Stimulated activated CD4-positive, alpha-beta T cell treated with anti-CD3 and anti-CD28 coated beads, Interleukin-15, amount 100 ng/mL, for 1 hour (primary cell): ENCODE data around the gene MAN2B2.

Experiments used
- DNase-seq, 2 donors: peaks; one replicate each; pipeline ENCODE4 v3.0.0-alpha.2; 2020; ENCODE audit warnings: low read depth in 1 of 2, low spot score in 1 of 2

Gene MAN2B2

DNA sequence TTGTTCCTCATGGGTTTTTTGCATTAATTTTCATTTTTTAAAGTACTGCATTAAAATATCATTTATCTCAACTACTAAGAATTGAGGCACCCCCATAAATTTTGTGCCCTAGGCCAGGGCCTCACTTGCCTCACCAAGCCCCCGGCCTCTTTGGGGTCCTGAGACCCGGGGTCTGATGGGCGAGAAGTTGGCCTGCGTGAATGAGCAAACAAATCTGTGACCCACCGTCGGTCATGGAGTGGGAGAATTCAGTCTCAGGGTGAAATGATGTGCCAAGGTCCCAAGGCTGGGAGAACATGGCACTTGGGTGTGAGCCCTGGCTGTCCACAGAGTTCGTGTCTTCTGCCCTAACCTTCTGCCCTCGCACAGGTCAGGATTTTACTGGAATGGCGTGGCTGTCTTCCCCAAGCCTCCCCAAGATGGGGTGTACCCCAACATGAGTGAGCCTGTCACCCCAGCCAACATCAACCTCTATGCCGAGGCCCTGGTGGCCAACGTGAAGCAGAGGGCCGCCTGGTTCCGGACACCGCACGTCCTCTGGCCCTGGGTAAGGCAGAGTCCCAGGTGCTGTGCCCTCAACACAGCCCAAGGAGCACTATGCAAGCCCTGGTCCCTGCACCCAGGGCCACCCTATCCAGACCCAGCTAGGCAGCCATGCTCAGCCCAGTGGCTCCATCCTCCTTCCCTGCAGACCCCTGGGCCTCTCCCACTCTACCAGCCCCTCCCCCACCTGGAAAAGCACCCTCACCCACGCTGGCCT lies 18.0 kb downstream of the MAN2B2 start:
- DNase-seq: no peak

DNA sequence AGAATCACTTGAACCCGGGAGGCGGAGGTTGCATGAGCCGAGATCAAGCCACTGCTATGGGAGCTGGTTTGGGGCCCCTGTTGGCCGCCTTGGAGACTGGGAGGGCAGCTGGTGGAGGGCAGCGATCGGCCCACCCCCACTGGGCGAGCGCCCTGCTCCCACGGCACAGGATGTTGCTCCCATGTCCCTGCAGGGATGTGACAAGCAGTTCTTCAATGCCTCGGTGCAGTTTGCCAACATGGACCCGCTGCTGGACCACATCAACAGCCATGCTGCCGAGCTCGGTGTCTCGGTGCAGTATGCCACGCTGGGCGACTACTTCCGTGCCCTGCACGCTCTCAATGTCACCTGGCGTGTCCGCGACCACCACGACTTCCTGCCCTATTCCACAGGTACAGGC lies 19.4 kb downstream of the MAN2B2 start:
- DNase-seq: no peak

DNA sequence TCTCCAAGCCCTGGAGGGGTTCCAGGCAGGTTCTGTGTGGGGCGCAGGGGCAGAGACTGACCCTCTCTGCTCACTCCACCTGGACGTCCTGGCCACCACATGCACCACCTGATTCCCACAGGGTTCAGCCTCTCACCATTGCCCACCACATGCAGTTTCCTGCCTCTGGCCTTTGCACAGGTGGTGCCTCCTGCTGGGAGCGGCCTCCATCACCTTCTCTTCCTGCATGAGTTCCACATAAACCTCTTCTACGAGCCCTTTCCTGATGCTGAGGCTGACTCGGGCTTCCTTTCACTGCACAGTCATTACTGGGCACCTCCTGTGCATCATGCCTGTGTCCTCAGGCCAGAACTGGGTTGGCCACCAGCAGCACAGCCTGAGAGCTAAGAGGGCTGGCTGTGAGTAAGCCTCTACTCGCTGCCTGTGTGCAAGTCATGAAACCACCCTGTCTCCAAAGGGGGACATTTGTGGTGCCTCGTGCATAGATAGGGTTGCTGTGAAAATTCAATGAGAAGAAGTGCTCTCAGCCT lies 19.9 kb downstream of the MAN2B2 start:
- no peak for DNase-seq

DNA sequence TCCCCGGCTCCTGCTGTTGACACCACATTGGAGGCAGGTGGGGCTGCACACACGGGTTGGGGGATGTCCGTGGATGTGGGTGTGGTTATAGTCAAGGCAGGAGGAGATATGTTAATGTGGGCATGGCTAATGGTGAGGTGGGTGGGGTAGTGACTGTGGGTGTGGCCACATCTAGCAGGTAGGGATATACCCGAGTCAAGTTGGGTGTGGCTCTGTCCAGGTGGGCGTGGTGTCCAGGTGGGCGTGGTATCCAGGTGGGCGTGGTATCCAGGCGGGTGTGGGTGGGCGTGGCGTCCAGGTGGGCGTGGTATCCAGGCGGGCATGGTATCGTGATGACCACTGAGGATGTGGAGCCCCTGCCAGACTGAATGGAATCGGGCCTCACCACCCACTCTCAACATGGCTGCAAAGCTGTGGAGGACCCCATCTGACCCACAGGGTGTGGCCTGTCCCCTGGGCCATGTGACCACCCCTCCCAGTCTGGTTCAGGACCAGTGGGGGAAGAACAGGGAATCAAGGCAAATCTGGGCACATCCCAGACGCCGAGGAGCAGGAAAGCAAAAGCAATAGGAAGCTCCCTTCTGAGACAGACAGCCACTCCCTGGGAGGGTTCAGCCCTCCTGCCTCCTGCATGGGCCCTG lies 21.0 kb downstream of the MAN2B2 start:
- no peak for DNase-seq

DNA sequence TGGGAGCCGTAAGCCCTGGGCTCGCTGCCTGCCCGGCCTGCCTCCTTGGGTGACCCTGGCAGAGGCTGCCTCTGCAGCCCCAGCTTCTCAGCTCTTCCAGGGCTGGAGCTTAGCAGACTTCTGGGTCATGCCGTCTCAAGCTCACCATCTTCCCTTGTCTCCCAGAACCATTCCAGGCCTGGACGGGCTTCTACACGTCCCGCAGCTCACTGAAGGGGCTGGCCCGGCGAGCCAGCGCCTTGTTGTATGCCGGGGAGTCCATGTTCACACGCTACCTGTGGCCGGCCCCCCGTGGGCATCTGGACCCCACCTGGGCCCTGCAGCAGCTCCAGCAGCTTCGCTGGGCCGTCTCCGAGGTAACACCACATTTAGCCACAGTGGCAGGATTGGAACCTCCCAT lies 22.0 kb downstream of the MAN2B2 start:
- DNase-seq: no peak

DNA sequence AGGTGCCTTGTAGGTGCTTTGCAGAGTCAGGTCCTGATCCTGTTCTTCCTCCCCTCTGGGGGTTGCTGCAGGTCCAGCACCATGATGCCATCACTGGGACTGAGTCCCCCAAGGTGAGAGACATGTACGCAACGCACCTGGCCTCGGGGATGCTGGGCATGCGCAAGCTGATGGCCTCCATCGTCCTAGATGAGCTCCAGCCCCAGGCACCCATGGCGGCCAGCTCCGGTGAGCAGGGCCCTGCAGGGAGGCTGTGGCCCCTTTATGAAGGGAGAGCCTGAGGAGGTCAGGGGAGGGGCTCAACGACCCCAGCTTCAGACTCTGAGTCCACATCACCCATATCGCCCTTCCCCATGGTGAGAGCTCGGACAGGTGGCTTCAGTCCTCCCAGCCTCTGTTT lies 23.1 kb downstream of the MAN2B2 start:
- no peak for DNase-seq

DNA sequence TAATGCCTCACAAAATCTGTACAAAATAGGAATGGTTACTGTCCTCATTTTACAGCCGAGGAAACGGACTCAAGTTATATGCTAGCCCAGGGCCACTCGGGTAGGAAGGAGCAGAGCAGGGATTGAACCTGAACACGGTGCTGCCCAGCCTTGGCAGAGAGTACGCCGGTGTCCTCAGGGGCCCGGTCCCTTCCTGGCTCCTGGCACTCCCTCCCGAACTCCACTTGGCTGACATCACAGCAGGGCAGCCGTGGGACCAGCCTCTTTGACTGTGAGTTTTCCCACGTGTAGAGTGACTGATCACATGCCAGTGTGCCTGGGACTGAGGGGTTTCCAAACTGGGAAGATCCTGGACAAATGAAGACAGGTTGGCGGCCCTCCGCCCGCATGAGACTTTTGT lies 23.7 kb downstream of the MAN2B2 start:
- no peak for DNase-seq

DNA sequence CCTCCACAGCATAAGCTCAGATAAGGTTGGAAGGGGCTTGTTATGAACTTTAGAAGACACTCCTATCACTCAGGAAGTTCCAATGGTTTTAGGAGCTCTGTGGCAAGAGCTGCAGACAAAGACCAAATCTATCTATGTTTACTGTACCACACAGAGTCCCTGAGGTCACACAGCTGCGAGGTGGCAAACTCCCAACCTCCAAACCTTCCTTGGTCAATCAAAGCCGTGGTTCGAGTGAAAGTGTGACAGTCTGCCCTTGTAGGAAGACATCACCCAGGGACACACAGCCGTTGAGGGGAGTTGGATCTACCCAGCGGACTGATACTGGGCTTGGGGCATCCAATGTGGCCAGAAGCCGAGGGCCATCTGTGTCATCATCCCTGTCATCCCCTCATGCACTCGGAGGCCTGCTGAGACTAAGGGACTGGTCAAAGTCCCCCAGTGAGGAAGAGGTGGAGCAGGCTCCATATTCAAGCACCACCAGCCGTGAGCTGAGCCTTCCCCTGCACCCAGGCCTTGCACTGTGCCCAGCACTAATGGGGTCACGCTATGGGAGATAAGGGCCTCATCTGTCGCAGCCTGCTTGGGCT lies 26.8 kb downstream of the MAN2B2 start:
- no peak for DNase-seq

DNA sequence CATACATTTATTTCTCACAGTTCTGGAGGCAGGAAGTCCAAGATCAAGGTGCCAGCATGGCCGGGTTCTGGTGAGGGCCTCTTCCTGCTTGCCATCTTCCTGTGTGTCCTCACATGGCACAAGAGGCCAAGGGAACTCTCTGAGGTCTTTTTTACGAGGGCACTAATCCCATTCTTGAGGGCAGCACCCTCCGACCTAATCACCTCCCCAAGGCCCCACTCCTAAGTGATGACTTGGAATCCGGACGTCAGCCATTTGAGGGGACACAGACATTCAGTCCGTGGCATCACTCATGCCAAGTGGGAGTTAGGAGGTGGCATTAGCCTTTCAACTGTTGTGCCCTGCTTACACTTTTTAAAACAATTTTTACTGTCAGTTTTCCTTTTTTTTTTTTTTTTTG lies 27.3 kb downstream of the MAN2B2 start:
- DNase-seq: no peak

DNA sequence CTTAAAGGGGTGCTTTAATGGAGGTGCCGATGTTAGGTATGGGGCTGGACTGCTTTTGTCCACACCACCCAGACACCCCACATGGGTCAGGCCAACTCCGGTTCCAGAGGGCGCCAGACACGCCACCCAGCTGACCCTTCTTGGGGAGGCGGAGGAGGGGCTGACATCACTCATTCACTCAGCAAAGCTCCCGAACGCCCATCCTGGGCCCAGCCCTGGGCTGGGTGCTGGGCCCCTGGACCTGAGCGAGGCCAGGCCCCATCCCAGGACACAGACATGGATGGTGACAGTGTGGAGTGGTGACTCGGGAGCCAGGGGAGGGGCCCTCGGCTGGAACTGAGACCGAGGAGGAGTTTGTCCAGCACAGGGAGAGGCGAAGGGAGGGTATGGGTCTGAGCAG lies 28.1 kb downstream of the MAN2B2 start:
- DNase-seq: no peak

DNA sequence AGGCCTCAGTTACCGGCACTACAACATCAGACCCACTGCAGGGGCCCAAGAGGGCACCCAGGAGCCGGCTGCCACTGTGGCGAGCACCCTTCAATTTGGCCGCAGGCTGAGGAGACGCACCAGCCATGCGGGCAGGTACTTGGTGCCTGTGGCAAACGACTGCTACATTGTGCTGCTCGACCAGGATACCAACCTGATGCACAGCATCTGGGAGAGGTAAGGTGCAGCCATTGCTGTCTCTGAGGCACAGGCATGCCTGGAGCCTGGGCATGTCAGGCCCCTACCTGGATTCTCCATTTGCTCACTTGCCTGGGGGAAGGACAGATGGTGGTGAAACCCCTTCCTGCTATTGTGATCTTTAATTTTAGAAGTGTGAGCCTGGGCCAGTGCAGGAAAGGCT lies 30.1 kb downstream of the MAN2B2 start:
- DNase-seq: no peak

DNA sequence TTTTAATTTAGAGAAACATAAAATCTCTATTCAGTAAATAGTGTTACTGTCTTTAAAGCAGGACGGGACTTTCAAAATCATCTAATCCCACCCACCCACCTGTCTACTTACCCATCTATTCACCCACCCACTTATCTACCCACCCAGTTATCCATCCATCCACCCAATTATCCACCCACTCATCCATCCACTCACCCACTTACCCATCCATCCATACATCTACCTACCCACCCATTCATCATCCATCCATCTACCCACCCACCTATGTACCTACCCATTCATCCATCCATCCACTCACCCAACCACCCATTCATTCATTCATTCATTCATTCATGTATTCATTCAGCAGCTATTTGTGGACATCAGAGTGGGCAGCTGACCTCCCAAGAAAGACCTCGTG lies 30.6 kb downstream of the MAN2B2 start:
- no peak for DNase-seq

DNA sequence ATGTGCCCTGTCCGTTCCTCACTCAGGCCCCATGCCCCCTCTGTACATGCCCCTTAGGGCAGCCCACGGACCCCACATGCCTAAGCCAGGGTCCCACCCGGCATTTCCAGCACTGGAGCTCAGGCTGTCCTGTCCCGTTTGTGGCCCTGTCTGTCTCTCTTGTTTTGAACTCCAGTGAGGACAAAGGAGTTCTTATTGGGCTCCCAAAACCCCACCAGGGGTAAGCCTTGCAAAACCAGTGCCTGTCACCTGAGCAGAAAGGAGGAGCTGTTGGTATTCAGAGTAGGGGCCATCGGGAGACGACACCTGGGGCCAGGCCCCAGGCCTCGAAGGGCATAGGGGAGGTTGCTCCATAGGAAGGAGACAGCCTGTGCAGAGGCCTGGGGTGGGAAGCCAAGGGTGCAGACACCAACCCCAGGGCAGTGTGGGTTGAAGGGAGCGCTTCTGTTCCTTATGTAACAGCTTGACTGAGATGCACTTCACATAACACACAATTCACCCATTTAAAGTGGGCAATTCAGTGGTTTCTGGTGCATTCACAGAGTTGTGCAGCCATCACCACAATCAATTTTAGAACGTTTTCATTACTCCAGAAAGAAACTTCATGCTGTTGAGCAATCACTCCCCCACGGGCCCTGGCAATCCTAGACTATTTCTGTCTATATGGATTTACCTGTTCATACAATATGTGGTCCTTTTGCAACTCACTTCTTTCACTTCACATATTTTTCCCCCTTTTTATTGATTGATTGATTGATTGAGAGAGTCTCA lies 31.7 kb downstream of the MAN2B2 start:
- no peak for DNase-seq

DNA sequence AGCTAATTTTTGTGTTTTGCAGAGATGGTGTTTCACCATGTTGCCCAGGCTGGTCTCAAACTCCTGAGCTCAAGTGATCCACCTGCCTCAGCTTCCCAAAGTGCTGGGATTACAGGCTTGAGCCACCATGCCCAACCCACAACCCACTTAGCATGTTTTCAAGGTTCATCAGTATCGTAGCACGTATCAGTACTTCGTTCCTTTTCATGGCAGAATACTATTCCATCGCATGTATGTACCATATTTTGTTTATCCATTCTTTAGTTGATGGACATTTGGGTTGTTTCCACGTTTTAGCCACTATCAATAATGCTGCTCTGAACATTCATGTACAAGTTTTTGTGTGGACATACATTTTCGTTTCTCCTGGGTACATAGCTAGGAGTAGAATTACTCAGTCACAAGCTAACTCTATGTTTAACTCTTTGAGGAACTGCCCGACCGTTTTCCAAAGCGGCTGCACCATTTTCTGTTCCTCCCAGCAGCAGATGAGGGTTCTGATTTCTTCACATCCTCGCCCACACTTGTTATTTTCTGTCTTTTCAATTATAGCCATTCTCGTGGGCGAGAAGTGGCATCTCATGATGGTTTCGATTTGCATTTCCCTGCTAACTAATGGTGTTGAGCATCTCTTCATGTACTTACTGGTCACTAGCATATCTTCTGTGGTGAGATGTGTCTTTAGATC lies 32.5 kb downstream of the MAN2B2 start:
- no peak for DNase-seq

DNA sequence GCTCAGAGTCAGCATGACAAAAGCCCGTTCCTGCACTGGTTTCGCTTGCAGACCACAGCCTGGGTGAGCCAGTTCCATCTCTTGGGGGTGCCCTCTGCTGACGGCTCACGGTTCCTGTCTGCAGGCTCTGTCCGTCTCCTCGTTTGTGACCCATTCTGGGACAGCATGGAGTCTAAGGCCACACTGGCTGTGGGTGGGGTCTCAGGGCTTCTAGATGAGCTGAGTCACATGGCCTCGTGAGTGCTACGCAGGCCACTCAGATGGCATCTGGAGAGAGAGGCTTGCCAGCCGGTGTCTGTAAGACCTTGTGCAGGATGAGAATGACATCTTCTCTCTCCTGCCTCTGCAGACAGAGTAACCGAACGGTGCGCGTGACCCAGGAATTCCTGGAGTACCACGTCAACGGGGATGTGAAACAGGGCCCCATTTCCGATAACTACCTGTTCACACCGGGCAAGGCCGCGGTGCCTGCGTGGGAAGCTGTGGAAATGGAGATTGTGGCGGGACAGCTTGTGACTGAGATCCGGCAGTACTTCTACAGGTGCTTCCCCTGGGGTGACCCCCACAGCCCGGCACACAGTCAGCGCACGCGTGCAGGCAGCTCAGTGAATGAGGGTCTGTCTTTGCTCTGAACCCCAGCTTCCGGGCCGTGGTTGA lies 33.9 kb downstream of the MAN2B2 start:
- no peak for DNase-seq

DNA sequence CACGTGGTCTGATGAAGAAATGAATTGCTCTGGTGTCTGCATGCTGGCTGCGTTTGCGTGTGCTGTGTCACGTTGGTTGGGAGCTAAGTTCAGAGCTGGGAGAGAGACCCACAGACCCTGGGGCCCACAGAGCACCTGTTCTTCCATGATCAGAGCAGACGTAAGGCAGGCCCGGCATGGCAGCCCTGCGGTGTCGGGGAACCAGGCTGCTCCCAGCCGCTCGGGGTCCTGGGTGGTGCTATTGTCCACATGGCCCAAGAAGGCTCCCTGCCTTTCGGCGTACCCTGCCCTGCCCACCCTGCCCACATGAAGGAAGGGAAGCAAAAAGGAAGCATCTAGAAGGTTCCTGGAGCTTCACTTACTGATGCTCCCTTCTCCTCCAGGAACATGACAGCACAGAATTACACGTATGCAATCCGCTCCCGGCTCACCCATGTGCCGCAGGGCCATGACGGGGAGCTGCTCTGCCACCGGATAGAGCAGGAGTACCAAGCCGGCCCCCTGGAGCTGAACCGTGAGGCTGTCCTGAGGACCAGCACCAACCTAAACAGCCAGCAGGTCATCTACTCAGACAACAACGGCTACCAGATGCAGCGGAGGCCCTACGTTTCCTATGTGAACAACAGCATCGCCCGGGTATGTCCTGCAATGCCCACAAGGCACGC lies 34.6 kb downstream of the MAN2B2 start:
- no peak for DNase-seq

DNA sequence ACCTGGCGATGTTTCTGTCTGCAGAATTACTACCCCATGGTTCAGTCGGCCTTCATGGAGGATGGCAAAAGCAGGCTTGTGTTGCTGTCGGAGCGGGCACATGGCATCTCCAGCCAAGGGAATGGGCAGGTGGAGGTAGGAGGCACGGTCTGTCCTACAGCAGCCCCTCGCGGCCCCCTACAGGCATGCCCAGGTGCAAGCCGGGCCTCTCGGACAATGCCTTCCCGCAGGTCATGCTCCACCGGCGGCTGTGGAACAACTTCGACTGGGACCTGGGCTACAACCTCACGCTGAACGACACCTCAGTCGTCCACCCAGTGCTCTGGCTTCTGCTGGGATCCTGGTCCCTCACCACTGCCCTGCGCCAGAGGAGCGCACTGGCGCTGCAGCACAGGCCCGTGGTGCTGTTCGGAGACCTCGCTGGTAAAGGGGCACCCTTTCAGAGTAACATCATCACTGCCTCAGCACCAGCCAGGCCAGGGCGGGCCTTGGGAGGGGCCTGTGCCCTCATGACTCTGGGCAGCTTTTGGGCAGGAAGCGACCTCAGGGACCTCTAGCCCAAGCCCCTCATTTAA lies 36.0 kb downstream of the MAN2B2 start:
- no peak for DNase-seq

DNA sequence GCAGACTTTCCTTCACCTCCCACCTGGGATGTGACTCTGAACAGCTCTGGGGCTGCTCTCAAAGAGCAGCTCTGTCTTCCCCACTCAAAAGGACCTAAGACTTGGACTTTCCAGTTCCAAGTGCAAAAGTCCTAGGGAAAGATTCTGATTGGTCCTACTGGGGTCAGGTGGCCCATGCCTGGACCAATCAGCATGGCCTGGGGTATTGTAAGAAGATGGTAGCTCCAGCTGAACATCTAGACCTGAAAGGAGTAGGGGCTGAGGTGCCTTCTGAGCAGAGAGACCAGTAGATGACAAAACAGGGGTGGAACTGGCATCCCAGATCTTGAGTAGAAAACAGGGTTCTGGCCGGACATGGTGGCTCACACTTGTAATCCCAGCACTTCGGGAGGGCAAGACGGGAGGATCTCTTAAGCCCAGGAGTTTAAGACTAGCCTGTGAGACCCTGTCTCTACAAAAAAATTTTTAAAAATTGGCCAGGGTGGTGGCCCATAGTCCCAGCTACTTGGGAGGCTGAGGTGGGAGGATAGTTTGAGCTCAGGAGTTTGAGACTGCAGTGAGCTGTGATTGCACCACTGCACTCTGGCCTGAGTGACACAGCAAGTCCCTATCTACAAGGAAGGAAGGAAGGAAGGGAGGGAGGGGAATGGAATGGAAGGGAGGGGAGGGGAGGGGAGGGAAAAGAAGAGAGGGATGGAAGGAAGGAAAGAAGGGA lies 38.1 kb downstream of the MAN2B2 start:
- DNase-seq: no peak
